Panc1 (cell line): Measurements from ENCODE around the gene PXMP2.
"Not testable (repeated sequence)": the region's sequence is repeated elsewhere in the genome, so short reads cannot be mapped to it uniquely, and the experiment has no call there.

Source experiments
- POLR2AphosphoS5 ChIP-seq: IDR thresholded peaks from 2 replicates; pipeline ENCODE4 v1.6.1; 2012; ENCODE audit warnings: mild to moderate bottlenecking, low read depth, low read length, moderate library complexity
- REST ChIP-seq, 2 experiments: IDR thresholded peaks; 2 replicates each; pipeline ENCODE4 v1.6.1; 2011 to 2012; ENCODE audit warnings: low read depth in 2 of 2, control low read depth in 1 of 2, low read length in 1 of 2, mild to moderate bottlenecking in 1 of 2, moderate library complexity in 1 of 2; ENCODE audit not compliant: insufficient read depth in 1 of 2
- TF ChIP-seq, protein P1 (sequence below): fragments of 450-650 bp; IDR thresholded peaks from 2 replicates; pipeline ENCODE4 v1.5.1; 2017; ENCODE audit warnings: mild to moderate bottlenecking

DNA sequence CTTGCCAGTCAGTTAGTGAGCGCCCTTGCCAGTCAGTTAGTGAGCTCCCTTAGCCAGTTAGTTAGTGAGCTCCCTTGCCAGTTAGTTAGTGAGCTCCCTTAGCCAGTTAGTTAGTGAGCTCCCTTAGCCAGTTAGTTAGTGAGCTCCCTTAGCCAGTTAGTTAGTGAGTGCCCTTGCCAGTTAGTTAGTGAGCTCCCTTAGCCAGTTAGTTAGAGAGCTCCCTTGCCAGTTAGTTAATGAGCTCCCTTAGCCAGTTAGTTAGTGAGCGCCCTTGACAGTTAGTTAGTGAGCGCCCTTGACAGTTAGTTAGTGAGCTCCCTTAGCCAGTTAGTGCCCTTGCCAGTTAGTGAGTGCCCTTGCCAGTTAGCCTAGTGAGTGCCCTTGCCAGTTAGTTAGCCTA, 7.5 kb downstream of the PXMP2 start:
- TF ChIP-seq, protein P1, sequence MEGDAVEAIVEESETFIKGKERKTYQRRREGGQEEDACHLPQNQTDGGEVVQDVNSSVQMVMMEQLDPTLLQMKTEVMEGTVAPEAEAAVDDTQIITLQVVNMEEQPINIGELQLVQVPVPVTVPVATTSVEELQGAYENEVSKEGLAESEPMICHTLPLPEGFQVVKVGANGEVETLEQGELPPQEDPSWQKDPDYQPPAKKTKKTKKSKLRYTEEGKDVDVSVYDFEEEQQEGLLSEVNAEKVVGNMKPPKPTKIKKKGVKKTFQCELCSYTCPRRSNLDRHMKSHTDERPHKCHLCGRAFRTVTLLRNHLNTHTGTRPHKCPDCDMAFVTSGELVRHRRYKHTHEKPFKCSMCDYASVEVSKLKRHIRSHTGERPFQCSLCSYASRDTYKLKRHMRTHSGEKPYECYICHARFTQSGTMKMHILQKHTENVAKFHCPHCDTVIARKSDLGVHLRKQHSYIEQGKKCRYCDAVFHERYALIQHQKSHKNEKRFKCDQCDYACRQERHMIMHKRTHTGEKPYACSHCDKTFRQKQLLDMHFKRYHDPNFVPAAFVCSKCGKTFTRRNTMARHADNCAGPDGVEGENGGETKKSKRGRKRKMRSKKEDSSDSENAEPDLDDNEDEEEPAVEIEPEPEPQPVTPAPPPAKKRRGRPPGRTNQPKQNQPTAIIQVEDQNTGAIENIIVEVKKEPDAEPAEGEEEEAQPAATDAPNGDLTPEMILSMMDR = not testable (repeated sequence)
- not testable (repeated sequence) for TF ChIP-seq POLR2AphosphoS5; REST (IDR thresholded peaks at IDR 0.05; ENCODE audit: insufficient read depth in 1 of 2, low read depth in 2 of 2, low read length in 1 of 2)
